ENCODE results near the gene OTOS. TPM values are rescaled to one million over a fixed set of nuclear protein-coding genes. Genes with fewer than 3 reads are reported as not detected.
A peak's percentile ranks its signal among the peaks of the same experiment; 100 is the strongest.

OTOS gene
- total RNA-seq (not detected), polyA plus RNA-seq (not detected), total RNA-seq (0 reads per million in 6 experiments)

- no peak for ATAC-seq
- Mint-ChIP-seq H3K4me1 (peaks cover 7 to 18% (median 12%) of the 10 kb centered on the region in 4 donors), H3K27me3 (peaks cover 0 to 3% (median 0%) of the 10 kb centered on the region in 5 donors), H3K36me3 (no peaks in the 10 kb centered on the region), H3K4me3 (peak within 1 kb of the TSS in 1 of 10 donors; percentile 48), H3K27ac (peak within 1 kb of the TSS in 1 of 10 donors; percentile 48), H3K9me3 (peaks cover 0 to 2% (median 0%) of the 10 kb centered on the region in 9 donors)
- no peak for DNase-seq
- POLR2A ChIA-PET: no interaction called here
Observed at GRCh38 chr2:240140511-240140910, at the start of gene OTOS. TSS of gene OTOS (minus strand) at chr2:240140658. CDS start at chr2:240140326, 332 bp downstream.

- H3K36me3 Mint-ChIP-seq: peaks cover 0 to 8% (median 4%) of the 10 kb centered on the region in 3 donors
- H3K27ac Mint-ChIP-seq: no peak overlapping the region
- H3K4me3 Mint-ChIP-seq: no peak overlapping the region
- H3K9me3 Mint-ChIP-seq: peaks cover 0 to 23% (median 8%) of the 10 kb centered on the region in 9 donors
- ATAC-seq (no peak), DNase-seq (no peak)
- H3K27me3 Mint-ChIP-seq: peaks cover 13 to 46% (median 28%) of the 10 kb centered on the region in 5 donors
- POLR2A ChIA-PET: no interaction called here
- H3K4me1 Mint-ChIP-seq: no peaks in the 10 kb centered on the region
Observed at GRCh38 chr2:240189686-240190085, 49.2 kb upstream of the OTOS start.

GRCh38 chr2:240187989-240188590 lies 47.6 kb upstream of the OTOS start:
- POLR2A ChIA-PET: no interaction called here
- Mint-ChIP-seq H3K4me3 (no peak overlapping the region), H3K27ac (peak overlapping the region in 1 of 10 donors; percentile 8), H3K4me1 (no peaks in the 10 kb centered on the region), H3K36me3 (peaks cover 0 to 8% (median 4%) of the 10 kb centered on the region in 3 donors), H3K9me3 (peaks cover 0 to 23% (median 8%) of the 10 kb centered on the region in 9 donors), H3K27me3 (peaks cover 10 to 42% (median 30%) of the 10 kb centered on the region in 5 donors)
- ATAC-seq (no peak), DNase-seq (no peak)

DNA sequence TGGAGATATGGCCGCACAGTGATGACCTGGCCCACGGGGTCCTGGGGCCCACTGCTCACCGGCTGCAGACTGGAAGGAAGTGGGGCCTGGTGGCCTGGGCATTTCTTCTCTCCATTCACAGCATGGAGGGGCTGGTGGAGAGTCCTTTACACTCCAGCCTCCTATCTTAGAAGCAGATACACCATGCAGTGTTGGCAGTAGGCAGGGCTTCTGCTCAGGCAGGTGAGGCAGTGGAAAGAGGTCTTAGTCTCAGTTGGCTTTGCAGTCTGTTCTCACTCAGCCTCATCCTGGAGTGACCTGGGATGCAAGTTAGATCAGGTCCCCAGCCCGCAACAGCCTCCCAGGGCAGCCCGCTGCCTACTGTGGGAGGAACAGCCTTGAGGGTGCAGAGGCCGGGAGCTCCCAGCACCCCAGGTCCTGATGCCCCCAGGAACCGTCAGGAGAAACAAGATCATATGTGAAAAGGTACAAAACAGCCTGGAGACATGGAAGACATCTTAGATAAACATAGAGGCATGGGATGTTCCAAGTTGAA lies 45.8 kb upstream of the OTOS start:
- POLR2A ChIA-PET: no interaction called here
- H3K27ac Mint-ChIP-seq: no peak overlapping the region
- H3K36me3 Mint-ChIP-seq: peaks cover 0 to 8% (median 4%) of the 10 kb centered on the region in 3 donors
- DNase-seq (no peak), ATAC-seq (no peak)
- no peaks in the 10 kb centered on the region for H3K4me1 Mint-ChIP-seq
- H3K9me3 Mint-ChIP-seq: peaks cover 0 to 23% (median 6%) of the 10 kb centered on the region in 9 donors
- H3K27me3 Mint-ChIP-seq: peaks cover 7 to 28% (median 23%) of the 10 kb centered on the region in 5 donors
- H3K4me3 Mint-ChIP-seq: no peak overlapping the region

DNA sequence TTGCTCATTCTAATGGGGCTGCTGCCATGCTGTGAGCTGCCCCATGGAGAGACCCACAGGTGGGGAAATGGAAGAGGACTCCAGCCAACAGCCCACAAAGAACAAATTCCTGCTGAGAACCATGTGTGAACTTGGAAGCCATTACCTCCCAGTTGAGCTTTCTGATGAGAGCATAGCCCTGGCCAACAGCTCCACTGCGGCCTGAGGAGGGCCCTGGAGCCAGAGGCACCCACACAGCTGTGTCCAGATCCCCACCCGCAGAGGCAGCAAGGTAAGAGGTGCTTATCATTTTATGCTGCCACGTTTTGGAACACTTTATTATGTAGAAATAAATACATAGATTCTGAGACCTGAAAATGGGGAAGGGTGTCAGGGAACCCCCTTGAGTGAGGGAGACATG lies 44.2 kb upstream of the OTOS start:
- ATAC-seq: no peak
- Mint-ChIP-seq H3K4me3 (no peak overlapping the region), H3K9me3 (peaks cover 0 to 23% (median 6%) of the 10 kb centered on the region in 9 donors), H3K4me1 (peaks cover 0 to 2% (median 0%) of the 10 kb centered on the region in 4 donors), H3K36me3 (peaks cover 0 to 8% (median 4%) of the 10 kb centered on the region in 3 donors), H3K27ac (no peak overlapping the region), H3K27me3 (peaks cover 7 to 39% (median 27%) of the 10 kb centered on the region in 5 donors)
- POLR2A ChIA-PET: no interaction called here
- DNase-seq: no peak

DNA sequence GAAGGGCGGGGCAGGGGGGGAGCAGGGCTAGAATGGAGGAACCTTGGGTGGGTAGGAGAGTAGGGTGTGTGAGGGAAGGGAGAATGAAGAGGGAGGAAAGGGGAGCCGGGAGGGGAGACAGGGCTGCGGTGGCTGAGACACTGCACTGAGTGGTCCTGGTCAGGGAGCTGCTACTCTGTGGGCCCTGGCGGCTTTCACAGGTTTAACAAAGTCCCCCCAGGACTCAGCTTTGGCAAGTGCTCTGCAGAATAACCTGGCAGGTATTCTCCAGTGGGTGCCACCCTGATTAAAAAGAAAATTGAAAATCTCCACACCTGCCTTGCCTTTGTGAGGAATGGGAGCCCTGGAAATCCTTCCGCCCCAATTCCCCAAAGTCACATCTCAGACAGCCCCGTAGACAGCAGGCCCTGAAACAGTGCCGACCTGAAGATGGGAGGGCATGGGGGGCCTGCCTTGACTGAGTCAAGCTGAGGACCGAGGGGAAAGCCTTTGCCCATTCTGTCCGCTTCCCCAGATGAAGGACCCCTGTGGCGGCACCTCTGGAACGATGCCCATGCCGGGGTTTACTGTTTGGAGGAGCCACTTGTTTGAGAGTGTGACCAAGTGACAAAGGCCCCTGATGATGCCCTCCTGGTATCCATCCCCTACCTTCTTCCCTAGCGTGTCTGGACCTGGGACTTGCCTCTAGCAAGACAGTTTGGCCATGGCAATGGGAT lies 43.6 kb upstream of the OTOS start:
- H3K27ac Mint-ChIP-seq: no peak overlapping the region
- ATAC-seq (no peak), DNase-seq (no peak)
- H3K4me3 Mint-ChIP-seq: no peak overlapping the region
- H3K36me3 Mint-ChIP-seq: peaks cover 0 to 8% (median 4%) of the 10 kb centered on the region in 3 donors
- H3K9me3 Mint-ChIP-seq: peaks cover 0 to 23% (median 6%) of the 10 kb centered on the region in 9 donors
- POLR2A ChIA-PET: no interaction called here
- H3K4me1 Mint-ChIP-seq: peaks cover 0 to 2% (median 0%) of the 10 kb centered on the region in 4 donors
- H3K27me3 Mint-ChIP-seq: peaks cover 7 to 40% (median 26%) of the 10 kb centered on the region in 5 donors

DNA sequence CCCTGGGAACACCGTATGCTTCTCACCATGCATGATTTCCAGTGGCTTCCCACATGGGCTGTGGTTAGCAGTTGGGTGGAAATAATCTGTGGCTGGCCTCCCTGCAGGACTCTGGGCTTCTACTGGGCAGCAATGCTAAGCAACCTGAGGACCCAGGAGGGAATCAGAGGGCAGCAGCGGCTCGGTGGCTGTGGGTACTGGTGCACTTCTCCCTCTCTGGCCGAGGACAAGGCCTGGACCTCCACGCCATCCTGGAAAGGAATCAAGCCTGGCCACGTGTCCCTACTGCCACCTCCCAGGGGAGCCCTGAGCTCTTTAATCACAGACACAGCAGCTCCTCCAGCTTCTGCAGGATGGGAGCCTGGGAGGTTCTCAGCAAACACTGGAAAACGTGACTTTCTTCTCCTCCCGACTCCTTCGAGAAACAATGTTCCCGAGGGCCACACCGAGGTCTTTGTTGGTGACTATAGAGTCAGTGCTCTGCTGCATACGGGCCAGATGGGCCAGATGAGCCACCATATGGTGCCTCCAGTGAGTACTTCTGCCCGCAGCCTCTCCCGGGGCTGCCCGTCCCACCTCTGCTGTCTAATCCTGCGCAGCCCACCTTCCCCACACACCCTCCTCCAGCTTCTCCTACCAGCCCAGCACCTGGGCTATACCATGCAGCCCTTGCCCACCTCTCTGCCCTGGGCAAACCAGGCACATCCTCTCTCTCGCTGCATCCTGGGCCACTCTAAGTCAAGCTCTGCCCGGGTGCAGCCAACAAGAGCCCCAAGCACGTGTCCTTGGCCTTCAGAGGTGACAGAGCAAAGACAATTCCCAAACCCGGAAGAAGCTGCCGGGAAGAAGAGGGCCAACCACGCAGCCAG lies 42.8 kb upstream of the OTOS start:
- peaks cover 0 to 8% (median 4%) of the 10 kb centered on the region in 3 donors for H3K36me3 Mint-ChIP-seq
- H3K9me3 Mint-ChIP-seq: peaks cover 0 to 16% (median 4%) of the 10 kb centered on the region in 9 donors
- POLR2A ChIA-PET: no interaction called here
- no peak for ATAC-seq
- H3K4me3 Mint-ChIP-seq: no peak overlapping the region
- H3K27me3 Mint-ChIP-seq: peaks cover 9 to 40% (median 29%) of the 10 kb centered on the region in 5 donors
- peaks cover 0 to 2% (median 0%) of the 10 kb centered on the region in 4 donors for H3K4me1 Mint-ChIP-seq
- DNase-seq: no peak
- H3K27ac Mint-ChIP-seq: no peak overlapping the region

DNA sequence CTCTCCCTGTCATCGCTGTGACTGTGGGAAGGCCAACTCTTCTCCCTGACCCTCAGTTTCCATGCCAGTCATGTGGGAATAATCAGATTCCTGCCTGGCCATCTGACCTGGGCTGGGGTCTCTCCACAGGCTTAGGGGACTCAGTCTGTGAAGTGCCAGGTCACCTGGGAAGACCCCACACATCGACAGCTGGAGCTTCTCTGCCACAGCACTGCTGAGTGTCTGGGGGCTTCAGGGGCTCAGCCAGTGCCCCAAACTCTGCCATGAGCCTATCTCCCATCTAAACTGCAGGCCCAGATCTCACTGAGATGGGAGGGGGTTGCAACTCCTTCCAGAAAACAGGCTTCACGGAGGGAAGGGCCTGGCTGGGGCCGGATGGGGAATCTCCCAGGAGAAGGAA lies 42.0 kb upstream of the OTOS start:
- DNase-seq: no peak
- H3K27ac Mint-ChIP-seq: no peak overlapping the region
- H3K4me1 Mint-ChIP-seq: peaks cover 0 to 2% (median 0%) of the 10 kb centered on the region in 4 donors
- no peak overlapping the region for H3K4me3 Mint-ChIP-seq
- POLR2A ChIA-PET: no interaction called here
- peaks cover 0 to 8% (median 0%) of the 10 kb centered on the region in 3 donors for H3K36me3 Mint-ChIP-seq
- H3K9me3 Mint-ChIP-seq: peaks cover 0 to 9% (median 2%) of the 10 kb centered on the region in 9 donors
- peaks cover 9 to 40% (median 30%) of the 10 kb centered on the region in 5 donors for H3K27me3 Mint-ChIP-seq
- no peak for ATAC-seq

- Mint-ChIP-seq H3K4me1 (peaks cover 0 to 2% (median 0%) of the 10 kb centered on the region in 4 donors), H3K27me3 (peaks cover 9 to 44% (median 30%) of the 10 kb centered on the region in 5 donors), H3K4me3 (no peak overlapping the region), H3K36me3 (peaks cover 0 to 8% (median 0%) of the 10 kb centered on the region in 3 donors), H3K9me3 (peaks cover 0 to 8% (median 2%) of the 10 kb centered on the region in 9 donors), H3K27ac (no peak overlapping the region)
- DNase-seq (no peak), ATAC-seq (no peak)
- POLR2A ChIA-PET: no interaction called here
Observed at GRCh38 chr2:240182001-240182400, 41.5 kb upstream of the OTOS start.

DNA sequence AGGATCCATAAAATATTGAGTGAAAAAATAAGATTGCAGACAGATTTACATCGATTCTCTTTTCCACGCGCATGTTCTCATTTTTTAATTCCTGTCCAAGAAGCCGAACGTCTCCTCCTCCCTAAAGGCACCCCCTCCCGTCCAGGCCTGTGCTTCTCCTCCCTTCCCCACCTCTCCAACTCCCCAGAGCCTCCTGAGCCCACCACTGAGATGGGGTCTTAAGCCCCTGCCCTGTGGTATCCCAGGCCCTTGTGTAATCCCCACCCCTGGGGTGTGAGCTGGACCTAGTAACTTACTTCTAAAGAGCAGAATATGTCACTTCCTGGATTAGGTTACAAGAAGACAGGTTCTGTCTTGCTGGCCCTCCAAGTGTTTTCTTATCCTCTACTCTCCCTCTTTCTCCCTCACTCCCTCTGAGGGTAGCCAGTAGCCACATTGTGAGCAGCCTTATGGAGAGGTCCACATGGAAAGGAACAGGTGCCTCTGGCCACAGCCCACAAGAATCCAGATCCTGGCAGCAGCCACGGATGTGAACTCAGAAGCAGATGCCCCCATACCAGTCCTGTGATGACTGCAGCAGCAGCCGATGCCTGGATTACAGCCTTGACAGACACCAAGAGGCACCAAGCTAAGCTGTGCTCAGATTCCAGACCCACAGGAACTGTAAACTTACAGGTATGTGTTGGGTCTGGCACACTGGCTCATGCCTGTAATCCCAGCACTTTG lies 39.6 kb upstream of the OTOS start:
- Mint-ChIP-seq H3K27ac (peak overlapping the region in 1 of 10 donors; percentile 72), H3K9me3 (no peaks in the 10 kb centered on the region), H3K4me1 (peaks cover 0 to 2% (median 0%) of the 10 kb centered on the region in 4 donors), H3K4me3 (no peak overlapping the region), H3K36me3 (no peaks in the 10 kb centered on the region), H3K27me3 (peaks cover 3 to 37% (median 25%) of the 10 kb centered on the region in 5 donors)
- no peak for DNase-seq
- no peak for ATAC-seq
- POLR2A ChIA-PET: no interaction called here

DNA sequence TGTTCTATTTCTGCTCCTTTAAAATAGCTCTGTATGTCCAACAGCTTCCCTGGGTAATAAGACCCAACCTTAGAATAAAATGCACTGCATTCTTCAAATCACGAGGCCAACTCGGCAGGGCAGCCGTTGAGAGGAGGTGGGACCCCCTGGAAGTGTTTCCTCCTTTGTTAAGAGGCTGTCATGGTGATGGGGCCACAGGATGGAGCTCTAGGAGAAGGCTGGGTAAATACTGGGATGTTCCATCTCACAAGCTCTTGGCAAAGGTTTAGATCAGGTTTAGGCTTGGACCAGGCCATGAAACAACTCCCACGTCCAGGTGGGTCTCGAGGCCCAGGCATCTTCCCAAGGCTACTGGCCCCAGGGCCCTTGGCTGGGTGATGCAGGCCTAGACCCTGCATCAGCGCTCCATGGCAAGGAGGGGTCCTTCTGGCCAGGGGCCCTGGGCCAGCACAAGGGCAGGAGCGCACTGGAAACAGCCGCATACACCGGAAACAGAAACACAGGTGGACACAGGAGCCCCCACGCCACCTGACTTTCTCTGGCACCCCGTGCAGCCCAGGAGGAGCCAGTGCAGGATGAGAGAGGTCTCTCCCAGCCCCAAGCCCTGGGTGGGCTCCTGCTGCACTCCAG lies 38.8 kb upstream of the OTOS start:
- POLR2A ChIA-PET: no interaction called here
- Mint-ChIP-seq H3K4me3 (no peak overlapping the region), H3K36me3 (no peaks in the 10 kb centered on the region), H3K27me3 (peaks cover 3 to 32% (median 26%) of the 10 kb centered on the region in 5 donors), H3K27ac (no peak overlapping the region), H3K9me3 (no peaks in the 10 kb centered on the region), H3K4me1 (peaks cover 0 to 2% (median 0%) of the 10 kb centered on the region in 4 donors)
- ATAC-seq: no peak
- DNase-seq: no peak

Measured in naive thymus-derived CD8-positive, alpha-beta T cell (primary cell).